Thoracic aorta (tissue), 2 donors: Measurements from ENCODE around the gene MGLL. TPM values are rescaled to one million over a fixed set of nuclear protein-coding genes. Genes with fewer than 3 reads are reported as not detected.
A peak's percentile ranks its signal among the peaks of the same experiment; 100 is the strongest.

Experiments
- ATAC-seq: fragments of 150-250 bp; one replicate; pipeline ENCODE4 v1.8.0; 2017; ENCODE audit warnings: low read depth; ENCODE audit not compliant: insufficient number of reproducible peaks, low FRiP score
- DNase-seq: peaks from one replicate; pipeline ENCODE4 v3.0.0-alpha.2; 2020; ENCODE audit warnings: low spot score
- H3K27ac ChIP-seq, 2 donors: fragments of 200-600 bp; sonication (generic); 1 replicate in 1 of 2; 2 replicates in 1 of 2; pipeline ENCODE4 v1.5.1; 2016; ENCODE audit warnings: mild to moderate bottlenecking in 2 of 2, moderate library complexity in 2 of 2
- H3K27me3 ChIP-seq: fragments of 200-600 bp; sonication (generic); replicated peaks from 2 replicates; pipeline ENCODE4 v1.6.0; 2016; ENCODE audit warnings: mild to moderate bottlenecking; ENCODE audit not compliant: insufficient read depth
- H3K36me3 ChIP-seq: fragments of 200-600 bp; sonication (generic); one replicate; pipeline ENCODE4 v1.5.1; 2016
- H3K4me1 ChIP-seq, 2 donors: fragments of 200-600 bp; sonication (generic); 1 replicate in 1 of 2; 2 replicates in 1 of 2; pipeline versions ENCODE4 v1.5.1 to v1.6.0; 2016; ENCODE audit warnings: low read depth in 2 of 2, mild to moderate bottlenecking in 1 of 2; ENCODE audit not compliant: control insufficient read depth in 1 of 2
- H3K4me3 ChIP-seq: fragments of 200-600 bp; sonication (generic); 2 replicates; pipeline ENCODE4 v1.5.1; 2016; ENCODE audit warnings: mild to moderate bottlenecking
- H3K9me3 ChIP-seq: fragments of 200-600 bp; sonication (generic); 2 replicates; pipeline ENCODE4 v1.5.1; 2016
- total RNA-seq, 2 donors: library from RNA; depleted of rRNA; stranded (reverse); fragments of >200 nt; gene quantifications; one replicate each; pipeline versions ENCODE4 v1.1.0 to v1.2.3, GENCODE V29; 2016
- TF ChIP-seq, protein P1 (sequence below): fragments of 200-600 bp; sonication (generic); IDR thresholded peaks from one replicate; pipeline ENCODE4 v1.5.1; 2019; ENCODE audit warnings: antibody characterized with exemption

Gene MGLL
- total RNA-seq, 2 donors from 2014 or later, result 57.6 to 71.8 TPM

DNA sequence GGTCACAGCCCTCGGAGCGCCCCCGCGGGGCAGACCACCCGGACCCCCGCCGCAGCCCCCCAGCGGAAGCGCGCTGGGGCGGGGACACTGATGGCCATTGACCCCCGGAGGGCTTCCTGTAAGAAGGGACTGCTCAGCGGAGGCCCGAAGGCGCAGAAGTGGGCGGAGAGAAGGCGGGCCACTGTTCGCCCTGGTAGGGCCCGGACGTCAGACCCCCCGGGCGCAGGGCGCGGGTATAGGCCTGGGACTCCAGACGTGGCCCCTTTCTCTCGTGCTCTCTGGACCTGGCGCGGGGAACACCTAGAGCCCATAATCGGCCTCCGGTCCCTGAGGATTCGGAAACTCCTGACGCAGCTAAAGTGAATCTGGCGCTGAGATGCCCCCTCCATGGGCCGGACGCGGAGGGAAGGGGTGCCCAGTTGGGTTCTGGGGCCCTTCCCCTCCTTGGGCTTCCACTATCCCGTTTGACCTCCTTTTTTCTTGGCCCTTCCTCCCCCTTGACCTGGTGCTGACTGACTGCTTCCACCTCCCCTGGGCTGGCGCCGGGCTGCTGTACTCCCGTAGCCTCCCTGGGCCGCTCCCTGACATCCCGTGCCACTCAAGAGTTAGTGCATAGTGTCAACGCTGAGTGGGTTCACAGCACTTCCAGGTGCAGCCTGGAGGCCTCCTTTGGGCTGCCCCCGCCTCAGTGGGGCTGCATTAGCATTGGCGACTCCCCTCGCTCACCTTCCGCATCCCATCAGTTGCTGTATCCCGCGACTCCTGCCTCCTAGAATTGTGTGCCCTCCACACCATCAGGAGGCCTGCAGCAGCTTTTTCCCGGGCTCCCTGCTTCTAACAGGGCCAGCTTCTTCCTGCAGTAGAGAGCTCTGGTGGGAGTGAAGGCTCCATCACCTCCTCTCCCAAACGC lies 148.9 kb downstream of the MGLL start:
- DNase-seq (no peak), ATAC-seq (peak; percentile 37)
- TF ChIP-seq, protein P1, sequence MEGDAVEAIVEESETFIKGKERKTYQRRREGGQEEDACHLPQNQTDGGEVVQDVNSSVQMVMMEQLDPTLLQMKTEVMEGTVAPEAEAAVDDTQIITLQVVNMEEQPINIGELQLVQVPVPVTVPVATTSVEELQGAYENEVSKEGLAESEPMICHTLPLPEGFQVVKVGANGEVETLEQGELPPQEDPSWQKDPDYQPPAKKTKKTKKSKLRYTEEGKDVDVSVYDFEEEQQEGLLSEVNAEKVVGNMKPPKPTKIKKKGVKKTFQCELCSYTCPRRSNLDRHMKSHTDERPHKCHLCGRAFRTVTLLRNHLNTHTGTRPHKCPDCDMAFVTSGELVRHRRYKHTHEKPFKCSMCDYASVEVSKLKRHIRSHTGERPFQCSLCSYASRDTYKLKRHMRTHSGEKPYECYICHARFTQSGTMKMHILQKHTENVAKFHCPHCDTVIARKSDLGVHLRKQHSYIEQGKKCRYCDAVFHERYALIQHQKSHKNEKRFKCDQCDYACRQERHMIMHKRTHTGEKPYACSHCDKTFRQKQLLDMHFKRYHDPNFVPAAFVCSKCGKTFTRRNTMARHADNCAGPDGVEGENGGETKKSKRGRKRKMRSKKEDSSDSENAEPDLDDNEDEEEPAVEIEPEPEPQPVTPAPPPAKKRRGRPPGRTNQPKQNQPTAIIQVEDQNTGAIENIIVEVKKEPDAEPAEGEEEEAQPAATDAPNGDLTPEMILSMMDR, result no peak
- Histone ChIP-seq H3K9me3 (no peaks in the 10 kb centered on the region), H3K27ac (peak overlapping the region; percentile 43 to 88), H3K36me3 (peaks cover 26% of the 10 kb centered on the region), H3K4me3 (peak overlapping the region; percentile 98), H3K4me1 (peaks cover 16 to 38% of the 10 kb centered on the region in 2 donors), H3K27me3 (no peaks in the 10 kb centered on the region)

DNA sequence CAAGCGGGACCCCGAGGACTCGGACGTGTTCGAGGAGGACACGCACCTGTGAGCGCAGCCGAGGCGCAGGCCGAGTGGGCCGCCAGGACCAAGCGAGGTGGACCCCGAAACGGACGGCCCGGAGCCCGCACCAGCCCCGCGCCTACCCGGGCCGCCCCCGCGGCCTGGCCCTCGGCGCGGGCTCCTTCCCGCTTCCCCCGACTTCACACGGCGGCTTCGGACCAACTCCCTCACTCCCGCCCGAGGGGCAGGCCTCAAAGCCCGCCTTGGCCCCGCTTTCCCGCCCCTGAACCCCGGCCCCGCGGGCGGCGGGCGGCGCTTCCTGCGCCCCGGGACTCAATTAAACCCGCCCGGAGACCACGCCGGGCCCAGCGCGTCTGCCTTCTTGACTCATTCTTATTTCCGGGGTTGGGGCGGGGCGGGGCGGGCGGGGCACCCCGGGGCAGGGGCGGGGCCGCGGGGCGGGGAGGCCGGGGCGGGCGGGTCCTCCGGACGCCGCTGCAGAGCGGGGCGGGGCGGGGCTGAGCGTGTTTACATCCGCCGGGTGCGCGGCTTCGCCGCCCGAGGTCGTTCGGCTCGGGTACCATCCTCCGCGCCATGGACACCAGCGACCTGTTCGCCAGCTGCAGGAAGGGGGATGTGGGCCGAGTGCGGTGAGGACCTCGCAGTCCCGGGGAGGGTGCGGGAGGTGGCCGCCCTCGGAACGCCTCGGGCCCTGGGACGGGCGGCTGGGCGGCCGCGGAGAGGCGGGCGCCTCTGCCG lies 149.7 kb downstream of the MGLL start, which contains the start of gene ABTB1:
Gene ABTB1 (plus strand): TSS at position 524 of the 762 bp plus-strand sequence. CDS start 74 bp downstream, at position 598.
- TF ChIP-seq, protein P1, result no peak
- H3K4me3 ChIP-seq, result peak within 1 kb of the TSS; percentile 98
- no peaks in the 10 kb centered on the region for H3K27me3 ChIP-seq
- DNase-seq, result peak; percentile 57
- H3K36me3 ChIP-seq, result peaks cover 18% of the 10 kb centered on the region
- peak within 1 kb of the TSS; percentile 88 to 92 for H3K27ac ChIP-seq
- peak; percentile 78 for ATAC-seq
- no peaks in the 10 kb centered on the region for H3K9me3 ChIP-seq
- peaks cover 16 to 38% of the 10 kb centered on the region in 2 donors for H3K4me1 ChIP-seq

DNA sequence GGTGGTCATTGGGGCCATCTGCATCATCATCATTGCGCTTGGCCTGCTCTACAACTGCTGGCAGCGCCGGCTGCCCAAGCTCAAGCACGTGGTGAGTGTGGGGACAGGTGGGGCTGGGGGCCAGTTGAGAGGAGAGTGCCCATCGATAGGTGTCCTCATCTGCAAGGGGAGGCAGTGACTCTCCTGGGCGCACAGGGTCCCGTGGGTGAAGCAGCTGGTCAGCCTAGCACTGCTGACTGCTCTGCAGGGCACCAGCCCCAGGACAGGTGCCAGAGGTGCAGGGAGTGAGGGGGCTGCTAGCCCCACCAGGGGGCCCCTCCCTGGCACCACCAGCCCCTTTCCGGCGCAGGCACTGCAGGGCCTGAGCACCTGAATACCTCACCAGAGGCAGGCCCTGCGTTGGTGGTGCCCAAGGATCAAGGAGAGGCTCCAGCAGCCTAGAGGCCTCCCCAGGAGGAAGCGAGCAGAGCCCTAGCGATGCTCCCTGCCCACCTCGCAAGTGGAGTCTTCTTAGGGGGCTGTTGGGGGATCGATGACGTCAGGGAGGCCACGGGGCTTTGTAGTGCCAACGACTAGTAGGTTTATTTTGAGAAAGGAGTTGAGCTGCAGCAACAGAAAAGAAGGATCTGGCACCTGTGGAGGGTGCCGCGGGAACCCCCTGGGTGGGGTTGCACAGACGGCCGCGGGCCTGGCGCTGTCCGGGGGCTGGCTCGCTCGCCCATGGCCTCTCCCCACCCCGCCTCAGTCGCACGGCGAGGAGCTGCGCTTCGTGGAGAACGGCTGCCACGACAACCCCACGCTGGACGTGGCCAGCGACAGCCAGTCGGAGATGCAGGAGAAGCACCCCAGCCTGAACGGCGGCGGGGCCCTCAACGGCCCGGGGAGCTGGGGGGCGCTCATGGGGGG lies 150.5 kb downstream of the MGLL start:
- TF ChIP-seq, protein P1, result no peak
- H3K36me3 ChIP-seq, result peaks cover 10% of the 10 kb centered on the region
- ATAC-seq (peak; percentile 1), DNase-seq (no peak)
- H3K27me3 ChIP-seq, result no peaks in the 10 kb centered on the region
- H3K27ac ChIP-seq, result peak overlapping the region; percentile 87 to 92
- peaks cover 16 to 38% of the 10 kb centered on the region in 2 donors for H3K4me1 ChIP-seq
- no peaks in the 10 kb centered on the region for H3K9me3 ChIP-seq
- peak overlapping the region; percentile 98 for H3K4me3 ChIP-seq

DNA sequence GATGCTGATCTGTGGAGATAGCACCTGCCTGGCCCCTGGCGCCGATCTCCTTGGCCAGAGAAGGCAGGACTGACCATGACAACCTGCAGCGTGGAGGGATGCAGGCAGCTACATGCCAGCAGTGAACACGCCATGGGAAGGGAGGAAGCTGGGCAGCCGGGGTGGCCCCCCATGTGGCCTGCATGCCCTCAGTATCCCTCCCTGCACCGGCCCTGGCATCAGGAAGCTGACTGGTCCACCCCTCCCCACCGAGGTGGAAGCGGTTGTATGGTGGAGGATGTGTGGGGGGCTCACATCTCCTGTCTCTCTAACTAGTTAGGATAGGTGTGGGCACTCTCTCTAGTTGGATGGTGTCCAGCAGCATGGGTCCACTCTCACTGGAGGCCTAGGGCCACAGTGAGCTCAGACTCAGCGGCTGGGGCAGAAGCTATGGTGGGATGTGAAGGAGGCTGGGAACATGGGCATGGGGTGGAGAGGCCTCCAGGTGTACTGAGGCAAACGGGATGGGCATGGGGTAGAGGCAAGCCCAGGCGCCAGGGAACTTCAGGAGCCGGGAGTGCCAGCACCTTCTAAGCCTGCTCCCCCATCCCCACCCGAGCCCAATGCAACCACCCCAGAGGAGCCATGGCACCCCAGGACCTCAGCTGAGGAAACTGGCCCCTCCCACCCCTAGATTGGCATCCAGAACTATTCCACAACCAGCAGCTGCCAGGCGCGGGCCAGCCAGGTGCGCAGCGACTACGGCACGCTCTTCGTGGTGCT lies 151.4 kb downstream of the MGLL start:
- no peaks in the 10 kb centered on the region for H3K27me3 ChIP-seq
- peaks cover 2% of the 10 kb centered on the region for H3K36me3 ChIP-seq
- H3K4me1 ChIP-seq, result peaks cover 16 to 34% of the 10 kb centered on the region in 2 donors
- H3K4me3 ChIP-seq, result no peak overlapping the region
- no peak for DNase-seq
- no peaks in the 10 kb centered on the region for H3K9me3 ChIP-seq
- ATAC-seq, result no peak
- TF ChIP-seq, protein P1, result no peak
- no peak overlapping the region for H3K27ac ChIP-seq
